GM19351 (cell line): Measurements from ENCODE around the gene PTPRM.

Experiments used
- ATAC-seq: cut with Tn5 transposase; IDR thresholded peaks from one replicate; pipeline ENCODE4 v1.9.1; 2021; ENCODE audit warnings: mild to moderate bottlenecking, moderate library complexity; ENCODE audit not compliant: unreplicated experiment

The PTPRM gene

DNA sequence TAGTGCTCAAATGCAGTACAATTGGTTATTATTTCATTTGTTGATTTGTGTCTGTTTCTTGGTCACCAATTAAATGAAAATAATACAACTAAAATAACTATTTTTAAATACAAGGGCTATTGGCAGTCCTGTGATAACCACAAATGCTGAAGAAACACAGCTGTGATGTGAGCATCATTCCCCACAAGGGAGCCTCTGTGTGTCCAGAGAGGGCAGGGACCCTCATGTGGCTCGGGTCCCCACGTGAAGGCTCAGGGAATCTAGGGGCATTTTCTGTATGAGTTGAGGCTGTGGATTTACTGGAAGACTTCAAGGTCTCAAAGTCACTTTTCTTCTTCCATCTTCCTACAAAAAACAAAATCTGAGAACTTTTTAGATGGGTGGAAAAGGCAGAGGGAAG lies 726.1 kb downstream of the PTPRM start:
- no peak for ATAC-seq

DNA sequence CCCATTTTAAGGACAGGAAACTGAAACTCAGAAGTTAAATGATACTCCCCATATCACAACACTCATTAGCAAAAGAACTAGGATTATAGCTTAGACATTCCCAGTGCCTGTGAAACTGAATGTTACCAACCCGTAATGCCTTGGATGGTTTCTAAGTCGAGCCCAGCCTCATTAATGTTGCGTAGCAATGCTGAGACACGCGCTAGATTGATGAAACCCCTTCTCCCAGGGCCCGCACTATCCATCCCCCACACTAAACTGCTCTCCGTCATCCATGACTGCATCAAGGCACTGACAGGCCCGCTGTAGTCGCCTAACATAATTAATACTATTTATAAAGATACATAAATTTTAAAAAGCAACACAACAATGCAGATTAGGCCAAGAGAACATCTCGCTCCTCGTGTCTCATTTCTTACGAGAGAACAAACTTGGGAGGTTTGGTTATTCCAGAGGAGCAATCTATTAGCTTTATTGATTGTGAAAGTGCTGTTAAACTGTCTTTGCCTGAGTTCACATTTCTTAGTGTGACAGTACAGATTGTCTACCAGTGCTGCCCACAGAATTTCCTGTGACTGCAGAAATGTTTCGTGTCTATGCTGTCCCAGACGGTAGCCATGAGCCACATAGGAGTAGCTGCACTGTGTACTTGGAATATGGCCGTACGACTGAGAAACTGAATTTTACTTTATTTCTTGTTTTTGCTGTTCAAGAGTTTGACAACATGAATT lies 729.9 kb downstream of the PTPRM start:
- ATAC-seq = no peak

DNA sequence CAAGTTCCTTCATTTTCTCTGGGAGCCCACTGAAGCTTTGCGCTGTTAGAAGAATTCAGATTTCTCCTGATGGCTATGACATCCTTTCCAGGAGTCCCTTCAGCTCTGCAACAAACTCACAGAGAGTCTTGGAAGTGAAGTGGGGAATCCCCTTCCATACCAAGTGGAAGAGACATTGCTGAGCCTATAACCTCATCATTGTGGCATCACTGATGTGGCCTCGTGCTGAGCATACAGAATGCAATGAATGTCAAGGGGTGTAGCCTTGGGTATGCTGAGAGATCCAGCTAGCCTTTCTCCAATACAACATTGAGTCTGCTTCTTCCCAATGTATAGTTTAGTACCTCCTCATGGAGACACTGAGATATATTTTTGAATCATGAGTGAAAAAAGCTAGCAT lies 731.1 kb downstream of the PTPRM start:
- no peak for ATAC-seq

DNA sequence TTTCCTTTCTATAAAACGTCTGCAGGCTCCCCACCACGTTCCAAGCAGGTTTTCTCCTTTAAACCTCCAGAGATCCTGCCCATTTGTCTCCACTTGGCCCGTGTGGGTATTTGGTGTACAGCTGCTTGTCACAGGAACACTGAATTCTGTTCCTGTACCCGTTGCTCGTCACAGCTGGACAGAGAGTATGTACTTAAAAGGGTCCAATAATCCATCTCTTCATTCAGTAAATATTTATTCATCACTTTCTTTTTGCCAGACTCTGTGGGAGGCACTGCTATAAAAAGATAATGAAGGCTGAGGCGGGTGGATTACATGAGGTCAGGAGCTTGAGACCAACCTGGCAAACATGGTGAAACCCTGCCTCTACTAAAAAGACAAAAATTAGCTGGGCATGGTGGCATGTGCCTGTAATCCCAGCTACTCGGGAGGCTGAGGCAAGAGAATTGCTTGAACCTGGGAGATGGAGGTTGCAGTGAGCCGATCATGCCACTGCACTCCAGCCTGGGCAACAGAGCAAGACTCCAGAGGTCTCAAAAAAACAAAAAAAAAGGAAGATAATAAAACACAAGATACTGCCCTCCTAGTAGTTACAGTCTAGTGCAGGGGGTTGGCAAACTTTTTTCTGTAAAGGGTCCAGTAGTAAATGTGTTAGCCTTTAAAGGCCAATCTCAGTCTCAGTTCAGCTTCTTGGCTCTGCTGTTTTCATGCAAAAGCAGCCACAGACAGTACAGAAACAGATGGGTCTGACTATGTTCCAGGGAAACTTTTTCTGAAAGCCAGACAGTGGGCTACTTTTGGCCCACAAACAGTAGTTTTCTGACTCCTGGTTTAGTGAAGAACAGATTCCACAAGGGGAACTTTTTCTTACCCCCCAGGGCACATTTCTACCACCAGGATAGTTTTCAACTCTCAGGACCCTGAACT lies 732.2 kb downstream of the PTPRM start:
- ATAC-seq = no peak

DNA sequence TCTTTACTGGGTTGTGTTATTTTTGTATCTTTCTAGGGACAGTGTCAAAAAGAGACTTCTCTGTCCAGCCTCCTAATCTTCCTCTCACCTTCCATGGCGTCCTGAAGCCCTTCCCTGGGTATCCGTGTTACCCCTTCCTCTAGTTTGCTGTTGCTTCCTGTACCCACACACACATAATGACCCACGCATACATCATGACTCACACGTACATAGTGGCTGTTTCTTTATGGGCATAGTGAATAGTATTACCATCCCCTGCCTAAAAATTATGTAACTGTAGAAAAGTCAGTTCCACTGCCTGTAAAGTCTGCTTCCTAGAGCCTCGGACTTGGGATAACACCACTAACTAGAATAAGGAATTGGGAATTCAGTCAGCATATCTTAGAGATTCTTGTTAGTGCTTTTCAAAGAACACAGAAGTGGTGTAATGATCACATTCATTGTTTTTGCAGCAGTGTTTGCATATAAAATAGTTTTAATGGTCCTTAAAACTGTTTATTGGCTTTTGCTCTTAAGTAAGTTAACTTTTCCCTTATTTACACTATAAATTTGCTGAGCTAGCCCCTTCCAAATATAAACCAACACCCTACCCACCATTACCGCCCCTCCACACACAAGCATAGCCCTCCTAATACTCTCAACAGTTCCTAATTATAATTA lies 733.8 kb downstream of the PTPRM start:
- no peak for ATAC-seq

DNA sequence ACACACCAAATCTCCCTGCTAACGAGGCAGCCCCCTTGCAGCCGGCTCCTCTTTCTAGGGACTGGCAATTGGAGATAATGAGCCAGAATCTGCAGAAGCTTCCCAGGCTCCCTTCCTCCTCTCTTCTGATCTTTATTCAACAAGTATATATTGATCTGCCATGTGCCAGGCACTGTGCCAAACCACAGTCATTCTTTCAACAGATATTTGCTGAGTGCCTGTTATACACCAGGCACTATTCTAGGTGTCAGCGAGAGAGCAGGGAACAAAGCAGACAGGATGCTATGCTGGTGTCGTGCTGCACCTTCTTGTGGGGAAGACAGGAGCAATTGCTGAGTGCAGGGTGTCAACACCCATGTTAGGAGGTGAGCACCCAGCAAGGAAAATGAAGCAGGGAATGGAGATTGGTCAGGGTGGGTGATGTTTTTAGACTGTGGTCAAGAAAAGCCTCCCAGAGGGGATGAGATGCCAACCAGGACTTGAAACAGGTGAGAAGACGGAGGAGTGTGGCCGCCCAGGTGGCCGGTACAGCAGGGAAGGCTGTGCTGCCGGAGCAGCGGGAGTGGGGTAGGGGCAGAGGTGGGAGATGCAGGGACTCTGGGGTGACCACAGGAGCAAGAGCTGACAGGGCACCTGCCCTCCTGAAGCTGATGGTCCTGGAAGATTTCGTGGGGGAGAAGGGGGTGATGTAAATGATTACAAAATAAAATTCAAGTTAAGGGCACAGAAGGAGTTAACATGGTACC lies 734.5 kb downstream of the PTPRM start:
- no peak for ATAC-seq

DNA sequence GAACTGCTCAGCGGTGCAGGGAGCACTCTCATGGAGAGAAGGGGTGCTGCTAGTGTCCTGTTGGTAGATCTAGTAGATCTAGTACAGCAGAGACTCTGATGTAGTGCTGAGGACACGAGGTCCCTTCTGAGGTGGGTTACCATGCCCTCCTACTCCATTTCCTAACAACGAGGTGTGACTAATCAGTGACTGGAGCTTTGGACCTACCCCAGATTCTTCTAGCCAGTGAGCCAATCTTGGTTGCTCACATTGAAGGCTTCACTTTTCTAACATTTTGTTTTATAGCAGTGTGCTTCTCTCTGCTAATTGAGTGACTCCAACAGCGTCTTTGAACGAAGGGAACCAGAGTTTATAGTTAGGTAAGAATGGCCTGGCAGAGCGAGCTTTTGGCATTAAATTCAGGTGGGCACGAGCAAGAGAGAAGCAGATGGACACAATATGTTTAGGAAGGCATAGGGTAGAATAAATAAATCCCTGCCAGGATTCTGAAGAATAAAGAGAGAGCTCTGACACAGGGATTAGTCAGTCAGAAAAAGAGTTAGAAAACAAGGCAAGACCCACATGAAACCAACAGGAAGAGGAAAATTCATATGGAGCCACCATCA lies 736.1 kb downstream of the PTPRM start:
- no peak for ATAC-seq

DNA sequence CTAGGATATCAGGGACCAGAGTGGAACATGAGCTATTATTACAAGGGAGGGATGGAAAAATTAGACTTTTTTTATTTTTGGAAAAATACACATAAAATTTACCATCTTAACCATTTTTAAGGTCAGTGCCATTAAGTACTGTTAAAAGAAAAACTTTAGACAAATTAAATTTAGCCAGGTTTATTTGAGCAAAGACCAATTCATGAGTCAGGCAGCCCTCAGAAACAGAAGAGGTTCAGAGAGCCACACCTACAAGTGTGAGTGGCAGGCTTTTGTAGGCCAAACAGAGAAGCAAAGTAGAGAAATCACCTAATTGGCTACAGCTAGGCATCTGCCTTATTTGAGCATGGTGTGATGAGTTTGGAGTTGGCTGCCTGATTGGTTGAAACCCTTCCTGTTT lies 740.8 kb downstream of the PTPRM start:
- no peak for ATAC-seq

DNA sequence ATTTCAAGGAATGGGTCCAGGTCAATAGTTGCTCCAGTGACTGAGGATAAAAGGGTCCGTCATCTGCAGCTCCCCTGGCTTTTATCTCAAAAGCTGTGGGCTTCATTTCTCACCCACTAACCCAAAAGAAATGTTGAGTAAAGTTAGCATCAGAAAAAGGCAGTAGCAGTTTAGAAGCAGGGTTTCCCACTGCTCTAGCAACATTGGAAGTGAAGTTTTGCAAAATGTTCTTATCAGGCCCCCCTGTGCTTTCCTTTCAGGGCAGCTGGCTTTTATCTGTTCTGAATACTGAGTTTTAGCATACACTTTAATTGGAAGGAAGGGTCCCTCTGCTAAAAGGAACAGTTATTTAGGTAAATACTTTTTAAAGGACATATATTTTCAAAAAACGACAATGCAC lies 745.9 kb downstream of the PTPRM start:
- no peak for ATAC-seq

DNA sequence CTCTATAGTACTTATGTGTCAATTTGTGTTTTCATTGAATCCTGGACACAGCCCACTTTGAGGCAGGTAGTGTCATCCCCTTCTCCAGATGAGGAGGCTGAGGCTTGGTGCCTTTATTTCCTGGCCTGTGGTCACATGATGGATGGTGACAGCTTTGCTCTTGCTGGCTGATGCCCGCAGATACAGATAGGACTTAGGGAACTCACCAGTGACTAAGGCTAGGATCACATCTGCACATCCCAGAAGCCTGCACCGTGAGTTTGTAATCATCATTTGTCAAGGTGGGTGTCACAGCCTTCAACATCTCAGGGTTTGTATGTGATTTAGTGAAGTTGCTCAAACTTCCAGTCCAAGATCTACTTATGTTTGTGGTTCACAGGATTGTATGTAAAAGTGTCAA lies 747.0 kb downstream of the PTPRM start:
- no peak for ATAC-seq

DNA sequence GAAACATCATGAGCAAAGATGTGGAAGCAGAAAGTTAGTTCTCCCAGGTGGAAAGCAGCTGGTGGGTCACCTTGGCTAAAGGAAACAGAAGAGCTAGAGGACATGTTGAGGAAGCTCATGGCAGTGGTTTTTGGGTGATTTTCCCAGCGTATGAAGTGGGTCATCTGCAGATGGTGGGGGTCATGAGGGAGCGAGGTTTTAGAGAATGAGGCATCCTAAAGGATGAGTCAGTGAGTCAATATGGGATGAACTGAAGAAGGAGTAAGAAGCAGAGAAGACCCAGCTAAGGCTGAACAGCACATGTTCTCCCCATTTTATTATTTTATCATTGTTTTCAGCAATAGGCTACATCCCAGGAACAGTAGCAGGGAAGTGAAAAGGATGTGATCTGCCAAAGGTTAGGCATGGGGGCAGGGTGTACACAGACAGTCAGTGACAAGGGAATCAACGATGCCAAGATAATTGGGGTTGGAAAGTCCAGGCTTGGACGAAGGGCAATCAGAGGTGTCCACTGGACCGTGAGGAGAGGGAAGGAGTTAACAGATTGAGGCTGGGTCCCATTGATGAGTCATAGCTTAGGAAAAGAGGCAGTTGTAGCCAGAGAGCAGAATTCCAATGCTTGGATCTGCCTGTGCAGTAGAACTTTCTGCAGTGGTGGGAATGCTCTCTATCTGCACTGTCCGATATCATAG lies 752.8 kb downstream of the PTPRM start:
- no peak for ATAC-seq

DNA sequence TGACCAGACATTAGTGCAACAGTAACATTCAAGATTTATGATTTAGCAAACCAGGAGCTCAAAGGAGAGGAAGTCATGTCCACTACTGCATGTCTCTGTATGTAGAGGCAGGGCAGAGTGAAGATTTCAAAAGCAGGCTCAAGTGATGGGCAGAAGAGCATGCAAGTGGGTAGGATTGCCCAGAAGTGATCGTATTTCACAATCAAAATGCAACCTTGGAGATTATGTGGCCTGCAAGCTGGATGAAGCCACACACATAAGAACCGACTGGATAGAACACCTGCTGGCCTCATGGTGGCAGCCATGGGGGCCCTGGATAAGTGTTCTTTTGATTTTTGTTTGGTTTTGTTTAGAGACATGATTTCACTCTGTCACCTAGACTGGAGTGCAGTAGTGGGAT lies 755.4 kb downstream of the PTPRM start:
- no peak for ATAC-seq

DNA sequence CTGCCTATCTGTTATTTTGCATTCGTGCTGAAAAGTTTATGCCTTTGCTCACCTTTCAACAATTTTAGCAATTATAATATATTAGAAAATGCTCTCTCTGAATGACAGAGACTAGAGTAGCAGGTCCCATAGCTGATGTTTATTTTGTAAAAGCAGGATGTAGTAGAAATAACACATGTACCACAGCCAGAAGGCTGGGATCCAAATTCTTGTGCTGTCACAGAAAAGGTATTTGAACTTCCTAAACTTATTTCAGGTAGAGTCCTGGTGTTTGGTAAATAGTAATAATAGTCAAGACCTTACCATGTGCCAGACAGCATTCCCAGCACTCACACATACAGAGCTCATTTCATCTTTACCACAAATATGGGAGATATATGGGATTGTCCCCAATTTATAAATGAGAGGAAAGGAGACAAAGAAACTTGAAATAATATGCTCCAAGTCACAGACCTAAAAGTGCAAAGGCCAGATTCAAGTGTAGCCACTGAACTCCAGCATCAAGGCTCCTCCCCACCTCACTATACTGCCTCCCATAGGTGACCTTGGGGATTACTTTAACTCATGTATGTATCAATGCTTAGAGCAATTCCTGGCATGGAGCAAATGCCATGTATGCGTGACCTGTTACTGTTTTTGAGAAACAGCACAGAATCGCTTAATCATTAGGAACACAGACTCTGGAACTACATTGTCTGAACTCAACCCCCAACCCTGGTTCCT lies 757.4 kb downstream of the PTPRM start:
- ATAC-seq = no peak

DNA sequence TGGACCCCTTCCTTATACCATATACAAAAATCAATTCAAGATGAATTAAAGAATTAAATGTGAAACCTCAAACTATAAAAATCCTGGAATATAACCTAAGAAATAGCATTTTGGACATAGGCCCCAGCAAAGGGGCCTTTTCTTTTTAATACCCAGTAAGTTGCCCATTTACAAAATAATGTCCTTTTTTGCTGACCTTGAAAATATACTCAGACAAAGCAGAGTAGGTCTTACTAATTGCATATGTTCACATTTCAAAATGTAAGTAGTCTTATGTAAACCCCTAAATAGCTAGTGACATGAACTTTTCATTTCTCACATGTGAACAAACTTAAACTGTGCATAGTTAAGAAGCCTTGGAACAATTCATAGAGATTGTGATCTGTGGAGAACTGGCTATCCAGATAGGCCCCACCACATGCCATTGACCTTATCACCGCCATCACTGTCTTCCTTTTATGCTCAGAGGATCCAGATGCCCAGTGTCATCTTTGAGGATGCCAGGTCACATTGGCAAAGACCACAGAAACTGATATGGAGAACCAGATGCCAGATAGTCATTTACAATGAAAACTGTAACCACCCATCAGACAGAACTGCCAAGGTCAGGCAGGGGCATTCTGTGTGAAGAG lies 759.8 kb downstream of the PTPRM start:
- ATAC-seq = no peak

DNA sequence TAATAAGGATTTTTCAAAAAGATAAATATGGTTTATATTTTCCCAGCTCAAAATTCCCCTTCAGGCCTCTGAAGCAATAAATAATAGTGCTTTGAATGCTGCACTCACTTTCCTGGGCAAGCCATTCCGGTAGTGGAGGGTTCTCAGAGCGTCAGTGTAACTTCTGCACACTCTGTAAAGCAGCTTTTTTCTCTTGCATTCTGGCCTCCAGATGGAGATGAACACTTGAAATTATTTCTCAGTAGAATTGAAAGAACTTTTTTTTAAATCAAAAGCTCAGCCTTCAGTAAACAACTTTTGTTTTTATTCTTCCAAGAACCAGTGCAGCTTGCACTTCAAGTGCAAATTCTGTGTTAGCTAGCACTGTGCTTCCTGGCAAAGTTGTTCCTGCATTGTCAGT lies 761.0 kb downstream of the PTPRM start:
- ATAC-seq = no peak

DNA sequence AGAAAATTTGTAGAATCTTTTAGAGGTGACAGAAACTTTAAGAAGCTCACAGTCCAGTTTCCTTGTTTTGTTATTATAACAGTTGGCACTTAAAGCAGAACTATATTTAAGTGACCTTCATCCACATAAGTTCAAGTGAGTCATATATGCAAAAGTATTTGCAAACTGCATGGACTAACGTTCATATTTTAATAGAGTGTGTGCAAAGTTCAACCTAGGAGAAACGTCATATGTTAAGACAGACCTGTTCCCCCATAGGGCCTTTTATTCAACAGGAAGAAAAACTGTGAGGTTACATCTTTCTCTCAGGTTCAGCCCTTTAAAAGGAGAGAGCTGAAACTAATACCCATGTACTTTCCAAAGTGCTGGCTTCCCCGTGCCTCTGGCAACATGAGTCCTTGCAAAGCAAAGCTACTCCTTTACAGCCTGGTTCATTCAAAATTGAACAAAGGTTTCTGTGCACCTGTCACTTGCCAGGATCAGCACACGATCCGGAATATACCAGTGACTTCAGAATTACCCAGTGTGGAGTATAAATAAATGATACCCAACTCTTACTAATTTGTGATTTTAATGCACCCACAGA lies 762.2 kb downstream of the PTPRM start:
- ATAC-seq = no peak

DNA sequence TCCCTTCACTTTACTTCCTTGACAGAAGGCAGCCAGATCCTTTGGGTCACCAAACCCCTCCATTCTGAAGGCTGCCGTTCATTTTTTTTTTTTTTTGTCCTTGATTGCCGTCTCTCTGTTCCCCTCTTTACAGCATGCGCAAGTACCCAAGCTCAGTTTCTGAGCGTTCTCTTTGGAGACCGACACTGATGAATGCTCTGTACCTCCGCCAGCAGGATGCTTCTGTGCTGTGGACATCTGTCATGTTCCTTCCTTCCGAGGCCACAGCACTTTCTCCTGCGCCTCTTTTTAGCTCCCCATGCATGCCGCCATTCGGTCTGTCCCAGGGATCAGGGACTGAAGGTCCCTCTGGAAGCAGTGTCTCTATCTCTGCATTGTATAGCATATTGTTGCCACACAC lies 763.5 kb downstream of the PTPRM start:
- no peak for ATAC-seq

DNA sequence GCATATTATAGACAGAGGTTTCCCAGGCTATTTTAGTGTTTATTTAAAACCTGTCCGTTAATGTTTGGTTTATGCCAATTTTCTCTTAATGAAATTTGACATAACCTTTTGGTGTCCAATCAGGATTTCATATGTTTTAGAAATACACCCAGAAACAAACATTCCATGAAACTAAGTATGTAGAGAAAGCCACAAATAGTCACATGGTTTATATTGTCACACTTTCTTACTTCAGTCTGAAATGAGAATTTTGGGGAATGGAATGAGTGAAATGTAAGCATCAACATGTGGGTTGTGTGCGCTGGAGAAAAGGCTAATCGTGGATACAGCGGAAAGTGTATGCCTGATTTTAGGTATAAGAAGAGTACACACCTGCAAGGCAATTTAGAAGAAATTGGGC lies 765.2 kb downstream of the PTPRM start:
- no peak for ATAC-seq

DNA sequence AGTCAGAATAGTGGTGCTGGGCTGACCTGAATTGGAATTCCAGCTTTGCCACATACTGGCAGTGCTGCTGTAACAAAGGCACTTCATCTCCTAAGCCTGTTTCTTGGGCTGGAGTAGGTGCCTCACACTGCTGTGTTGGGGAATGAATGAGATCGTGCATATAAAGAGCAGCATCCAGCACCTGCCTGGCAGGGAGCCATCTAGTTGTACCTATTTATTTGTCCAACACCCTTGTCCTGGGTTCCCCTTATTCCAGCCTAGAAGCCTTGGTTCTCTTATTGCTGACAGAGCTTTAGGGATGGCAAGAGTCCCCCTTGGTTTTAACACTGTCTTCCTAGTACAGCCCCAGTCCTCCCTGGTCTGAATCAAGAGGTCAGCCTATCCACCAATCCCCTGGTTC lies 766.8 kb downstream of the PTPRM start:
- no peak for ATAC-seq
